Sigmoid colon (tissue), 7 donors: ENCODE data around the gene RACGAP1. TPM values are rescaled to one million over a fixed set of nuclear protein-coding genes. Genes with fewer than 3 reads are reported as not detected.
A peak's percentile ranks its signal among the peaks of the same experiment; 100 is the strongest.

Experiments
- DNase-seq: peaks from one replicate; pipeline ENCODE4 v3.0.0-alpha.2; 2019
- H3K27ac ChIP-seq, 4 donors: fragments of 200-600 bp; sonication (generic); one replicate each; pipeline ENCODE4 v1.5.1; 2016 to 2019; ENCODE audit warnings: mild to moderate bottlenecking in 1 of 4
- H3K27me3 ChIP-seq, 3 donors: fragments of 200-600 bp; sonication (generic); one replicate each; pipeline ENCODE4 v1.5.1; 2019; ENCODE audit warnings: mild to moderate bottlenecking in 1 of 3
- H3K36me3 ChIP-seq, 4 donors: fragments of 200-600 bp; sonication (generic); one replicate each; pipeline ENCODE4 v1.5.1; 2016 to 2019
- H3K4me1 ChIP-seq, 4 donors: fragments of 200-600 bp; sonication (generic); one replicate each; pipeline ENCODE4 v1.5.1; 2017 to 2019
- H3K4me3 ChIP-seq, 4 donors: fragments of 200-600 bp; sonication (generic); one replicate each; pipeline ENCODE4 v1.5.1; 2017 to 2019; ENCODE audit warnings: mild to moderate bottlenecking in 2 of 4, moderate library complexity in 1 of 4
- H3K9me3 ChIP-seq, 4 donors: fragments of 200-600 bp in 3 of 4; sonication (generic) in 3 of 4; one replicate each; pipeline versions ENCODE4 v1.5.1 to v1.6.1; 2013 to 2019
- EP300 ChIP-seq, 4 donors: sonication (generic); formaldehyde crosslinking; IDR thresholded peaks; one replicate each; pipeline ENCODE4 v1.6.1; 2017; ENCODE audit warnings: antibody characterized with exemption in 4 of 4
- POLR2A ChIP-seq, 2 donors: fragments of 450-650 bp; IDR thresholded peaks; one replicate each; pipeline ENCODE4 v1.6.1; 2016; ENCODE audit warnings: antibody characterized with exemption in 2 of 2, mild to moderate bottlenecking in 2 of 2, moderate library complexity in 2 of 2
- POLR2AphosphoS5 ChIP-seq, 4 donors: sonication (generic); formaldehyde crosslinking; IDR thresholded peaks; one replicate each; pipeline ENCODE4 v1.6.1; 2017; ENCODE audit warnings: antibody characterized with exemption in 4 of 4
- WGBS, 2 donors: extraction: QIAGEN DNeasy Blood & Tissue Kit; methylation state at CpG; one replicate each; pipeline ENCODE4 v1.1.7; 2013; 5-methylcytosine and 5-hydroxymethylcytosine counted together
- intact Hi-C: fragments of 100-400 bp; cut with DNase I; formaldehyde crosslinking; loops from one replicate; pipeline ENCODE4 v1.15.1; 2023
- polyA plus RNA-seq, 3 donors: library from polyadenylated mRNA; stranded (reverse); fragments of 200-250 nt; gene quantifications; one replicate each; pipeline ENCODE4 v1.2.3, GENCODE V29; 2013
- total RNA-seq, 4 donors: library from RNA; depleted of rRNA; stranded (reverse); fragments of >200 nt; gene quantifications; one replicate each; pipeline ENCODE4 v1.1.0, GENCODE V29; 2016
- TF ChIP-seq, protein P1 (sequence below), 4 experiments: fragments of 450-650 bp in 3 of 4; fragments of 200-600 bp in 1 of 4; IDR thresholded peaks; one replicate each; pipeline ENCODE4 v1.5.1; 2016 to 2019; ENCODE audit warnings: antibody characterized with exemption in 4 of 4, mild to moderate bottlenecking in 3 of 4, moderate library complexity in 2 of 4
- donor health status: healthy with polysubstance abuse.
- donor health status: Bipolar disorder and iron deficiency.
- donor health status: healthy.

The RACGAP1 gene
- total and polyA plus RNA-seq, 7 donors: 4.8 to 42.6 (median 22.5) TPM

GRCh38 chr12:50057000-50057841 is 31.9 kb upstream of the RACGAP1 start, which contains the start of gene ASIC1:
ASIC1 (plus strand) TSS chr12:50057596; CDS start chr12:50058767, 1,171 bp downstream.
- Histone ChIP-seq H3K36me3 (peaks cover 0 to 8% (median 0%) of the 10 kb centered on the region in 4 donors), H3K27me3 (no peaks in the 10 kb centered on the region), H3K27ac (peak within 1 kb of the TSS; percentile 64 to 82 (median 77)), H3K4me3 (peak within 1 kb of the TSS; percentile 61 to 75 (median 68)), H3K4me1 (peaks cover 0 to 30% (median 25%) of the 10 kb centered on the region in 4 donors), H3K9me3 (no peaks in the 10 kb centered on the region)
- DNase-seq: peak; percentile 88
- TF ChIP-seq EP300 (IDR thresholded peaks at IDR 0.05) (no peak), POLR2AphosphoS5 (IDR thresholded peaks at IDR 0.05) (no peak), POLR2A (IDR thresholded peaks at IDR 0.05) (no peak)
- TF ChIP-seq, protein P1, sequence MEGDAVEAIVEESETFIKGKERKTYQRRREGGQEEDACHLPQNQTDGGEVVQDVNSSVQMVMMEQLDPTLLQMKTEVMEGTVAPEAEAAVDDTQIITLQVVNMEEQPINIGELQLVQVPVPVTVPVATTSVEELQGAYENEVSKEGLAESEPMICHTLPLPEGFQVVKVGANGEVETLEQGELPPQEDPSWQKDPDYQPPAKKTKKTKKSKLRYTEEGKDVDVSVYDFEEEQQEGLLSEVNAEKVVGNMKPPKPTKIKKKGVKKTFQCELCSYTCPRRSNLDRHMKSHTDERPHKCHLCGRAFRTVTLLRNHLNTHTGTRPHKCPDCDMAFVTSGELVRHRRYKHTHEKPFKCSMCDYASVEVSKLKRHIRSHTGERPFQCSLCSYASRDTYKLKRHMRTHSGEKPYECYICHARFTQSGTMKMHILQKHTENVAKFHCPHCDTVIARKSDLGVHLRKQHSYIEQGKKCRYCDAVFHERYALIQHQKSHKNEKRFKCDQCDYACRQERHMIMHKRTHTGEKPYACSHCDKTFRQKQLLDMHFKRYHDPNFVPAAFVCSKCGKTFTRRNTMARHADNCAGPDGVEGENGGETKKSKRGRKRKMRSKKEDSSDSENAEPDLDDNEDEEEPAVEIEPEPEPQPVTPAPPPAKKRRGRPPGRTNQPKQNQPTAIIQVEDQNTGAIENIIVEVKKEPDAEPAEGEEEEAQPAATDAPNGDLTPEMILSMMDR (IDR thresholded peaks at IDR 0.05): peak in 1 of 4 experiments; percentile 33
- WGBS, 2 donors: 0 to 1% methylated on average over 88 of the region's 88 CpGs
- intact Hi-C loops: loop anchor here (1.0 to 2.0 kb wide), 3 partner anchors 18 to 90 kb away; no protein-coding TSS in a partner anchor

- TF ChIP-seq POLR2A (IDR thresholded peaks at IDR 0.05) (no peak), EP300 (IDR thresholded peaks at IDR 0.05) (no peak), POLR2AphosphoS5 (IDR thresholded peaks at IDR 0.05) (no peak)
- TF ChIP-seq, protein P1 (IDR thresholded peaks at IDR 0.05): no peak
- no peaks in the 10 kb centered on the region for H3K27me3 ChIP-seq
- peak overlapping the region in 3 of 4 donors; percentile 65 to 75 (median 70) for H3K4me3 ChIP-seq
- intact Hi-C loops: loop anchor here (1.0 to 2.0 kb wide), 2 partner anchors 18 to 82 kb away; no protein-coding TSS in a partner anchor
- no peaks in the 10 kb centered on the region for H3K9me3 ChIP-seq
- H3K4me1 ChIP-seq: peaks cover 0 to 30% (median 25%) of the 10 kb centered on the region in 4 donors
- H3K36me3 ChIP-seq: peaks cover 0 to 8% (median 0%) of the 10 kb centered on the region in 4 donors
- DNase-seq: no peak
- peak overlapping the region in 1 of 4 donors; percentile 82 for H3K27ac ChIP-seq
- 23 to 25% methylated on average over 3 of the region's 3 CpGs for WGBS, 2 donors
These were observed 31.3 kb upstream of the RACGAP1 start for GRCh38 chr12:50056639-50056976.

GRCh38 chr12:50055831-50056638 is 30.7 kb upstream of the RACGAP1 start:
- no peak overlapping the region for H3K27ac ChIP-seq
- no peaks in the 10 kb centered on the region for H3K9me3 ChIP-seq
- intact Hi-C loops: loop anchor here (1.0 to 2.0 kb wide), 2 partner anchors 17 to 82 kb away; no protein-coding TSS in a partner anchor
- H3K4me1 ChIP-seq: peaks cover 0 to 32% (median 25%) of the 10 kb centered on the region in 4 donors
- peak overlapping the region in 1 of 4 donors; percentile 10 for H3K4me3 ChIP-seq
- H3K36me3 ChIP-seq: peaks cover 0 to 8% (median 0%) of the 10 kb centered on the region in 4 donors
- TF ChIP-seq, protein P1 (IDR thresholded peaks at IDR 0.05): peak; percentile 86 to 99 (median 94)
- no peak for TF ChIP-seq EP300 (IDR thresholded peaks at IDR 0.05)
- 5 to 10% methylated on average over 17 of the region's 17 CpGs for WGBS, 2 donors
- no peaks in the 10 kb centered on the region for H3K27me3 ChIP-seq
- no peak for DNase-seq

DNA sequence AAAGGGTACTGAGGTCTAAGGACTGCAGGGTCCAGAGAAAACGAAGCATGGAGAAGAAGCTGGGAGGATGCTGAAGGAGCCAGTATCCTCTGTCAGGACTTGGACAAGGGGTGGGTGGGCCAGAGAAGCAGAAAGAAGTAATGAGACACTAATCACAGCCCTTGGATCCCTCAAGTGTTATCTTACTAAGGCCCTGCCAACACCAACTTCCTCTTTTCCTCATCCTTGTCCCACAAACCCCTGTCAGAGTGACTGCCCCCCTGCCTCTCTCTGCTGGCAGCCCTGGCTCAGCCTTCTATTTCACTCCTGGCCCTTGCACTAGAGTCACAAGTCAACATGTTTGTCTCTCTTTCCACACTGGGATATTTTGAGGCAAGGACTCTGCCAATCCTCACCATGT is 28.3 kb upstream of the RACGAP1 start:
- TF ChIP-seq, protein P1 (IDR thresholded peaks at IDR 0.05): no peak
- no peak for TF ChIP-seq POLR2AphosphoS5 (IDR thresholded peaks at IDR 0.05)
- 75 to 80% methylated on average over 1 of the region's 1 CpG for WGBS, 2 donors
- H3K36me3 ChIP-seq: no peaks in the 10 kb centered on the region
- no peak for DNase-seq
- H3K9me3 ChIP-seq: no peaks in the 10 kb centered on the region
- no peaks in the 10 kb centered on the region for H3K27me3 ChIP-seq
- peaks cover 0 to 44% (median 37%) of the 10 kb centered on the region in 4 donors for H3K4me1 ChIP-seq
- no peak overlapping the region for H3K4me3 ChIP-seq
- H3K27ac ChIP-seq: no peak overlapping the region
- intact Hi-C loops: no loop called here
